WTC11 (cell line): Measurements from ENCODE around the gene LRFN2.

Experiments used
- CBFB ChIP-seq: sonication (generic); formaldehyde crosslinking; IDR thresholded peaks from 2 replicates; pipeline ENCODE4 v1.8.1; 2022; ENCODE audit warnings: mild to moderate bottlenecking, low read depth, missing genetic modification reagents
- TF ChIP-seq, protein P1 (sequence below): fragments of 200-600 bp; IDR thresholded peaks from 2 replicates; pipeline ENCODE4 v1.8.0; 2022; ENCODE audit warnings: antibody characterized with exemption

DNA sequence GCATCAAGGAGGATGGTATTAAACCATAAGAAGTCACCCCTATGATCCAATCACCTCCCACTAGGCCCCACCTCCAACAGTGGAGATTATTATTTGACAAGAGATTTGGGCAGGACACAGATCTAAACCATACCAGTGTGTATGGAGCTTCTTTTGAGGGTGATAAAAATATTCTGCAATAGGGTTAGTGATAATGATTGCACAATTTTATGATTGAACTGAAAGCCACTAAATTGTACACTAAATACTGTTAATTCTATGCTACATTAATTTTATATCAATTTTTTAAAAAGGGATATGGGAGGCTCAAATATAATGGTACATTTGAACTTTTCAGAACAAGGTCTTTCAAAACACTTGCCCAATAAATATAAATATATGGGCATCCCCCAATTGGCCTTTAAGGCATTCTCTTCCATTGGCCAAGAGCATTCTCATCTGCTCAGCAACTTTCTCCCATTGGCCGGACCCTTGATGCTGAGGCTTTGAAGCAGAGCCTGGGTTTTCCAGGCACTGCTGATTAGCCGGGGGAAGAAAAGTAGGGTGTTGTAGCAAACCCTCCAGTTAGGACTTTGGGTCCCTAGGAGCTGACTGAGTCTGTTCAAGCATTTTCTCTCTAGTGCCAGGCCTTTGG, 209.9 kb downstream of the LRFN2 start:
- TF ChIP-seq CBFB (CRISPR knock-in tag), result no peak
- TF ChIP-seq, protein P1, sequence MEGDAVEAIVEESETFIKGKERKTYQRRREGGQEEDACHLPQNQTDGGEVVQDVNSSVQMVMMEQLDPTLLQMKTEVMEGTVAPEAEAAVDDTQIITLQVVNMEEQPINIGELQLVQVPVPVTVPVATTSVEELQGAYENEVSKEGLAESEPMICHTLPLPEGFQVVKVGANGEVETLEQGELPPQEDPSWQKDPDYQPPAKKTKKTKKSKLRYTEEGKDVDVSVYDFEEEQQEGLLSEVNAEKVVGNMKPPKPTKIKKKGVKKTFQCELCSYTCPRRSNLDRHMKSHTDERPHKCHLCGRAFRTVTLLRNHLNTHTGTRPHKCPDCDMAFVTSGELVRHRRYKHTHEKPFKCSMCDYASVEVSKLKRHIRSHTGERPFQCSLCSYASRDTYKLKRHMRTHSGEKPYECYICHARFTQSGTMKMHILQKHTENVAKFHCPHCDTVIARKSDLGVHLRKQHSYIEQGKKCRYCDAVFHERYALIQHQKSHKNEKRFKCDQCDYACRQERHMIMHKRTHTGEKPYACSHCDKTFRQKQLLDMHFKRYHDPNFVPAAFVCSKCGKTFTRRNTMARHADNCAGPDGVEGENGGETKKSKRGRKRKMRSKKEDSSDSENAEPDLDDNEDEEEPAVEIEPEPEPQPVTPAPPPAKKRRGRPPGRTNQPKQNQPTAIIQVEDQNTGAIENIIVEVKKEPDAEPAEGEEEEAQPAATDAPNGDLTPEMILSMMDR, result no peak
